IPS-11a (cell line): Measurements from ENCODE around the gene LTBP4.
"Not testable (repeated sequence)": the region's sequence is repeated elsewhere in the genome, so short reads cannot be mapped to it uniquely, and the experiment has no call there.

ENCODE experiments used
- H3K4me3 ChIP-seq: one replicate; pipeline ENCODE4 v1.5.1; 2013; ENCODE audit warnings: low read depth, low read length, control low read depth

The LTBP4 gene

DNA sequence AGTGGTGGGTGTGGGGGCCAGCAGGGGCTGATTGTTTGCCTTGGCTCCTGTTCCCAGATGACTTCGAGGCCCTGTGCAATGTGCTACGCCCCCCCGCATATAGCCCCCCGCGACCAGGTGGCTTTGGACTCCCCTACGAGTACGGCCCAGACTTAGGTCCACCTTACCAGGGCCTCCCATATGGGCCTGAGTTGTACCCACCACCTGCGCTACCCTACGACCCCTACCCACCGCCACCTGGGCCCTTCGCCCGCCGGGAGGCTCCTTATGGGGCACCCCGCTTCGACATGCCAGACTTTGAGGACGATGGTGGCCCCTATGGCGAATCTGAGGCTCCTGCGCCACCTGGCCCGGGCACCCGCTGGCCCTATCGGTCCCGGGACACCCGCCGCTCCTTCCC, 25.7 kb downstream of the LTBP4 start:
- H3K4me3 ChIP-seq: no peak overlapping the region

DNA sequence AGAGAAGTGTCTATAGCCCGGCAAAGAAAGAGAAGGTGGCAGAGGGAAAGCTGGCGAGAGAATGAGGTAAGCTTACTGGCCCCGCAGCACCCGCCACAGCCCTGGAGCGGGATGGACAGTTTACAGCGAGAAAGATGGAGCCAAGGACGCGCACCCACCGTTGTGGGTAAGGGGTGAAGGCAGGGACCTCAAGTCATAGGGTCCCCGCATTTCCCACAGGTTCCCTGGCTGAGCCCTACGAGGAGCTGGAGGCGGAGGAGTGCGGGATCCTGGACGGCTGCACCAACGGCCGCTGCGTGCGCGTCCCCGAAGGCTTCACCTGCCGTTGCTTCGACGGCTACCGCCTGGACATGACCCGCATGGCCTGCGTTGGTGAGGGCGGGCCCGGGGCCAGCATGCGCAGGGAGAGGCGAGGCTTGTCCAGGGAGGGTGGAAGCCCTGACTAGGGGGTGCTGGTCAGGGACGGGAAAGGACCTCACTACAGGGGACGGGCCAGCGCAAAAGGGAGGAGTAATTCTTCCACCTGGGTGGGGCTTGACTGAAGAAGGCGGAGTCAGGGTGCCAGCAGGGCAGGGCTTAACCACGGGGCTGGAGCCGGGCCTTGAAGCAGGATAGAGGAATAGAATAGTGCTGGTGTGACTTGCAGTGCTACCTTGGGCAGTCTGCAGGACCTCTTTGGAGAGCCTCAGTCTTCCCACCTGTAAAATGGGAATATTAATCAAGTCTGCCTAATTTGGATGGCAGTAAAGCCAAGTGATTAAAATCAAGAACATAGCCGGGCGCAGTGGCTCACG, 26.5 kb downstream of the LTBP4 start:
- no peak overlapping the region for H3K4me3 ChIP-seq

DNA sequence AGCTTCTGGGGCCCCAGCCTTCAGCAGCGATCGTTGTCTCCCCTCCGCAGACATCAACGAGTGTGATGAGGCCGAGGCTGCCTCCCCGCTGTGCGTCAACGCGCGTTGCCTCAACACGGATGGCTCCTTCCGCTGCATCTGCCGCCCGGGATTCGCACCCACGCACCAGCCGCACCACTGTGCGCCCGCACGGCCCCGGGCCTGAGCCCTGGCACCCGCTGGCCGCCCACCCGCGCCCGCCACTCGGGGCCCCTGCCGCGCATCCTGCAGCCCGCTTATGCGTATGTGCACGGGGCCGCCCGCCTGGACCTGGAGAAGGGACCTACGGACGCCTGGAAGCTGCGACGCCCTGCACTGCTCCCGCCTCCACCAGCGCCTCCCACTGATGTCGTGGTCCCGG, 28.2 kb downstream of the LTBP4 start:
- no peak overlapping the region for H3K4me3 ChIP-seq

DNA sequence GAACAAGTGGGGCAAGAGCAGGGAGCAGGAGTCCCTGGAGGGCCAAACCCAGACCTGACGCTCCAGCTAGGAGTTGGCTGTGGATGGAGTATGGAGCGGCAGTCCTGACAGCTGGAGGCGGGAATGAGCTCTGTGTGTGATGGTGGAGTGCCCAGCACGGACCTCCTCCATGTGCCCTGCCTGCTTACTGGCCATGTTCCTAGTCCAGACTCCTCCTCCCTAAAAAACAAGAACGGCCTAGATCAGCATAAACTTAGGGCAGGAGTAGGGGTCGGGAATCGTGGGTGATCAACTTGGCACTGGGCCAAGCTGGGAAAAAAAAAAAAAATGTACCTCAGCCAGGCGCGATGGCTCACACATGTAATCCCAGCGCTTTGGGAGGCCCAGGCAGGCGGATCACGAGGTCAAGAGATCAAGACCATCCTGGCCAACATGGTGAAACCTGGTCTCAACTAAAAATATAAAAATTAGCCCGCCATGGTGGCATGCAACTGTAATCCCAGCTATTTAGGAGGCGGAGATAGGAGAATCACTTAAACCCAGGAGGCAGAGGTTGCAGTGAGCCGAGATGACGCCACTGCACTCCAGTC, 29.5 kb downstream of the LTBP4 start:
- H3K4me3 ChIP-seq: no peak overlapping the region

DNA sequence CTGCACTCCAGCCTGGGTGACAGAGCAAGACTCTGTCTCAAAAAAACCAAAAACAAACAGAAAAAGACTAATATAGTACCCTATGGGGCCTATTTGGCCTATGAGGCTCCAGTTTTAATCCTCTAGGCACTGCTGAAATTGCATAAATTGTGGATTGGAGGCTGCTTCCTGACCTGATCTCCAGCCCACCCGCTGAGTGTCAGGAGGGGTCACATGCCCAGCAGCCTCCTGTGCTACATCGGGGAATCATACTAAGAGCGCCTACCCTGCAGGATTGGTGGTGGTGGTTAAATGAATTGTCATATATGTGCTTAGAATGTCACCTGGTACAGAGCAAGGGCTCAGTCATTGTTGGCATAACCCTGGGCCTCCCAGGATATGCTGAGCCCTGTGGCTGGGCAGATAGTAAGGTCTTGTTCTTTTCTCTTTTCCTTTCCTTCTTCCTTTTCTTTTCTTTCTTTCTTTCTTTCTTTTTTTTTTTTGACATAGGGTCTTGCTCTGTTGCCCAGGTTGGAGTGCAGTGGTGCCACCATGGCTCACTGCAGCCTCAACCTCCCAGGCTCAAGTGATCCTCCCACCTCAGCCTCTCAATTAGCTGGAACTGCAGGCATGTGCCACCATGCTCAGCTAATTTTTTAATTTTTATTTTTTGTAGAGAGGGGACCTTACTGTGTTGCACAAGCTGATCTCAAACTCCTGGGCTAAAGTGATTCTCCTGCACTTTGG, 31.3 kb downstream of the LTBP4 start:
- no peak overlapping the region for H3K4me3 ChIP-seq

DNA sequence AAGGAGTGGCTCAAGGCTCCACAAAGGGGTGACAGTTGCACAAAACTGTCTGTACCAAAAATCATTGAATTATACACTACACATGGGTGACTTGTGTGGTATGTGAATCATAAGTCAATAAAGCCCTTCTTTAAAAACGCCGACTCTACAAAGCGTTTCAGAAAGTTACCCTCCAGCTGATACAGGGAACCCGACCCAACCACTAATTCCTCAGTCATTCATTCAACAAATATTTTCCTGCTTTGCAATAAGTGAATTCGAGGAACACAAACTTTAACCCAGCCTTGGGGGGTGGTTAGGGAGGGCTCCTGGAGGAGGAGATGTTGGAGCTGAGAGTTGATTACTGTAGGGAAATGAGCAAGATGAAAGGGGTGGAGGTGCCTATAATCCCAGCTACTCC, 32.0 kb downstream of the LTBP4 start:
- H3K4me3 ChIP-seq: no peak overlapping the region

DNA sequence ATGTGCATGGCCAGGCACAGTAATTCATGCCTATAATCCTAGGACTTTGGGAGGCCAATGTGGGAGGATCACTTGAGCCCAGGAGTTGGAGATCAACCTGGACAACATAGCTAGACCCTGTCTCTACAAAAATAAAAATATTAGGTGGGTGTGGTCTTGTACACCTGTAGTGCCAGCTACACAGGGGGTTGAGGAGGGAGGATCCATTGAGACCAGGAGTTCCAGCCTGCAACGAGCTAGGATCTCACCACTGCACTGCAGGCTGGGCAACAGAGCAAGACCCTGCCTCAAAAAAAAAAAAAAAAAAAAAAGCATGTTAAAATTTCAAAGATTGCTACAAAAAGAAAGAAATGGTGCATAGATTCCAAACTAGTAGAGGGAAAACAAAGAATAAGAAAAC, 37.2 kb downstream of the LTBP4 start:
- H3K4me3 ChIP-seq: no peak overlapping the region

DNA sequence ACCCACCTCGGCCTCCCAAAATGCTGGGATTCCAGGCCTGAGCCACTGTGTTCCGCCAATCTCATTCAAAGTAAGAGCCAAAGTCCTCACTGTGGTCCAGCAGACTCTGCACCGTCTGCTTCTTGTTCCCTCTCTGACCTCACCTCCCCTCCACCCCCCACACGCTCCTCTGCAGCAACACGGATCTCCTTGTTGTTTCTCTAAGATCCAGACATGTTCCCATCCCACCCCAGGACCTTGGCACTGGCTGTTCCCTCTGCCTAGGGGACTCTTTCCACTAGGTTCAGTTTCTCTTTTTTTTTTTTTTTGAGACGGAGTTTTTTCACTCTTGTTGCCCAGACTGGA, 38.4 kb downstream of the LTBP4 start:
- no peak overlapping the region for H3K4me3 ChIP-seq

DNA sequence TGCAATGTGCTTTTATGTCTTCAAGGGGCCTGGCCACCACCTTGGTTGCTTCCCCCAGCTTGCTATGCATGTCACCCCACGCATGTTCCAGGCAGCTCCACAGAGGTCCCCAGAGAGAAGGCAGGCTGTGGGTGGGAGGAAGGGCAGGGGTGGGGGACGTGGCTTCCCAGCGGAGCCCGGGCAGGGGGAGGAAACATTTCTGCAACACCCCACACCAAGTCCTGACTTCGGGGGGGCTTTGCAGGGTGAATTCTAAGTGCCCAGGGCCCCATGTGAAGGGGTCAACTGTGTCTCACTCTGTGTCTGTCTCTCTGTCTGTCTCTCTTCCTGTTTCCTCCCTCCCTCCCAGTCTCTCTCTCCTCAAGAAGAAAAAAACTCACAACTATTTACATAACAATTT, 39.6 kb downstream of the LTBP4 start:
- no peak overlapping the region for H3K4me3 ChIP-seq

DNA sequence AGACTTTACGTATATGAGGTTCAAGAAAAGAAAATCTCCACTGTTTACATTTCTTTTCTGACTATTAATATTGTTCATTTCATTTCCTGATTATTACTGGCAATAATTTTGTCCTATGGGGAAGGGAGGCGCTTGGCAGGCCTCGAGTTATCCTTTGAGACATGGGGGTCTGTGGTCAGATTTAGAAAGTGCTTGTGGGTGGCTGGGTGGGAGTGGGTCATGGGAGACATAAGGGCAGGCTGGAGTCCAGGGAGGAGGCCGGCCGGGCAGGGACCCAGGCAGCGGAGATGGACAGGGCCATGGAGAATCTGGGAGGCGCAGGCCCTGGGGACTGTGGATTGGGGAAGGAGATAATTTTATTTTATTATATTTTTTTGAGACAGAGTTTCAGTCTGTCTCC, 40.1 kb downstream of the LTBP4 start:
- H3K4me3 ChIP-seq: no peak overlapping the region

DNA sequence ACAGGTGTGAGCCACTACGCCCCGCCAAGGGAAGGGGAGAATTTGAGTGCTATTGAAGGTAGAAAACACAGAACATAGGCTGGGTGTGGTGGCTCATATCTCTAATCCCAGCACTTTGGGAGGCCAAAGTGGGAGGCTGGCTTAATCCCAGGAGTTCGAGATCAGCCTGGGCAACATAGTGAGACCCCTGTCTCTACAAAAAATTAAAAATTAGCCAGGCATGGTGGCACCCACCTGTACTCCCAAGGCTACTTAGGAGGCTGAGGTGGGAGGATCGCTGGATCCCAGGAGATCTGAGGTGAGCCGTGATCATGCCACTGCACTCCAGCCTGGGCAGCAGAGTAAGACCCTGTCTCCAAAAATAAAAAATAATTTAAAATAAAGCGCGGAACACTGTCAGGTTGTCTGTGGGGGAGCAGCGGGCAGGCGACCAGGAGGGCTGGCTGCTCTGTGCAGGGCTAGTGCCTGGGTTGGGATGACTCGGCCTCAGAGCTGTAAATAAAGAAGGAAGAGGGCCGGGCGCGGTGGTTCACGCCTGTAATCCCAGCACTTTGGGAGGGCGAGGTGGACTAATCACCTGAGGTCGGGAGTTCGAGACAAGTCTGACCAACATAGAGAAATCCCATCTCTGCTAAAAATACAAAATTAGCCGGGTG, 41.0 kb downstream of the LTBP4 start:
- H3K4me3 ChIP-seq: no peak overlapping the region

DNA sequence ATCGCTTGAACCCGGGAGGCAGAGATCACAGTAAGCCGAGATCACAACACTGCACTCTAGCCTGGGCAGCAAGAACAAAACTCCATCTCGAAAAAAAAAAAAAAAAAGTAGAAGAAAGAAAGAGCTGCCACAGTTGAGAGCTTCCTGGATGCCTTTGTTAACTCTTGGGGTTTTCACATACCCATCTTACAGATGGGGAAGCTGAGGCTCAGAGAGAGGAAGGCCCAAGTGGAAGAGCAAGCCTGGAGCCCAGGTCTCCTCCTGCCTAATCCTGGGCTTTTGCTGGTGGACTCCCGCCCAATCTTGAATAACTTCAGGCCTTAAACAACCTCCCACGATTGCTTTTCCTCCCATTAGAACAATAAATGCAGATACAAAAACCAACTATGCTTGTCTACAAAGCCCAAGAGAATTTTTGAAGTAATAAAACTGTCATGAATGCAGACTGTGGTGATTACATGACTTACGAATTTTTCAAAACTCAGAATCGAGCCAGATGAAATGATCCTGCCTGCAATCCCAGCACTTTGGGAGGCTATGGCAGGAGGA, 41.7 kb downstream of the LTBP4 start:
- H3K4me3 ChIP-seq: no peak overlapping the region

DNA sequence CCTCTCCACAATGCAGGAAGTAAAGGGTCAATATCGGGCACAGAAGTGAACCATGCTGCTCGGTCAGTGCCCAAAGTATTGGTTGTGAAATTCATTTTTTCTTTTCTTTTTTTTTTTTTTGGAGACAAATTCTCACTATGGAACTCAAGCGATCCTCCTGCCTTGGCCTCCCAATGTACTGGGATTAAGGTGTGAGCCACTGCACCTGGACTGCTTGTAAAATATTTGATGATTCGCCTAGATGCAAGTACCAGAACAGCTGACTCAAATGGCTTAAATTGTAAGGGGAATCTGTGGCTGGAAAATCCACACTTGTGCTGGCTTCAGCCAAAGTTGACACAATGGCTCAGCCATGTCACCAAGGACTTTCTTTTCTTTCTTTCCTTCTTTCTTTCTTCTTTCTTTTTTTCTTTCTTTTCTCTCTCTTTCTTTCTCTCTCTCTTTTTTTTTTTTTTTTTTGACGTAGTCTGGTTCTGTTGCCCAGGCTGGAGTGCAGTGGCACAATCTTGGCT, 45.6 kb downstream of the LTBP4 start:
- no peak overlapping the region for H3K4me3 ChIP-seq

DNA sequence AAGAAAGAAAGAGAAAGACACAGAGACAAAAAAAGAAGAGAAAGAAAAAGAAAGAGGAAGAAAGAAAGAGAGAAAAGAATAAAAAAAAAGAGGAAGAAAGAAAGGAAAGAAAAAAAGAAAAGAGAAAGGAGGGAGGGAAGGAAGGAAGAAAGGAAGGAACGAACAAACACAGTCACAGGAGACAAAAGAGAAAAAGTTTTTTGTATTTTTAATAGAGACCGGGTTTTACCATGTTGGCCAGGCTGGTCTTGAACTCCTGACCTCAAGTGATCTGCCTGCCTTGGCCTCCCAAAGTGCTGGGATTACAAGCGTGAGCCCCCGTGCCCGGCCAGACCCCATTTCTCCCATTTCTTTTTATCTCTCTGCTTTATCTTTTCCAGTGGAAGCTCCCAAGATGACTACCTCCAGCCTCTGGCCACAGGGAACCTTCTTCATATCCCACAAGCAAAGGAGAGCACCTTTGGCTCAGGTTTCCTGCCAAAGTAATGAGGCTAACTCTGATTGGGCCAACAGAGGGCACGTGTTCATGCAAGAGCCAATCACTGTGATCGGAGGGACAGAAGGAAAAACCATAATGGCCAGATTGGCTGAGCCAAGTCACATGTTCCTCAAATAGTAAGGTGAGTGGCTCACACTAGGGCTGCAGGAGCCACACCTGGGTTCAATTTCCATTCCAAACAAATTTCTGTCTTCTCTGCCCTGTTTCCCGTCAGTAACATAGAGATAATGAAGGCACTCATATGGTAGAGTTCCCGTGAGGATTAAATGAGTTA, 48.9 kb downstream of the LTBP4 start:
- not testable (repeated sequence) for H3K4me3 ChIP-seq

DNA sequence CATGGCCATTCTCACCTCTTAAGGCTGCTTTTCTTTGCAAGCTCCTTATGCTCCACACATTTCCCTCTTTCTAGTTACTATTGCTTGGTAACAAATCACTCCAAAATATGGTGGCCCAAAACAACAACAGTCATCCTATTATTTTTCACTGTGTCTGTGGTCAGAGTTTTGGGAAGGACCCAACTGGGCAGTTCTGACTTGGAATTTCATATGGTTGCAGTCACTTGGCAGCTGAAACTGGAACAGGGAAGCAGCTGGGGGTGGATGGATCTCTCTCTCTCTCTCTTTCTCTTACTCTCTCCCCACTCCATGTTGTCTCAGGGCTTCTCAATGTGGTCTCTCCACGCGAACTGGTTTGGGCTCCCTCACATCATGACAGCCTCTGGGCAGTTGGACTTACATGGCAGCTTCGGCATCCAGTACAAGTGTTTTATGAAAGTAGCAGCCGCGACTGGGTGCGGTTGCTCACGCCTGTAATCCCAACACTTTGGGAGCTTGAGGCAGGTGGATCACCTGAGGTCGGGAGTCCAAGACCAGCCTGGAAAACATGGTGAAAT, 49.7 kb downstream of the LTBP4 start:
- H3K4me3 ChIP-seq: no peak overlapping the region

DNA sequence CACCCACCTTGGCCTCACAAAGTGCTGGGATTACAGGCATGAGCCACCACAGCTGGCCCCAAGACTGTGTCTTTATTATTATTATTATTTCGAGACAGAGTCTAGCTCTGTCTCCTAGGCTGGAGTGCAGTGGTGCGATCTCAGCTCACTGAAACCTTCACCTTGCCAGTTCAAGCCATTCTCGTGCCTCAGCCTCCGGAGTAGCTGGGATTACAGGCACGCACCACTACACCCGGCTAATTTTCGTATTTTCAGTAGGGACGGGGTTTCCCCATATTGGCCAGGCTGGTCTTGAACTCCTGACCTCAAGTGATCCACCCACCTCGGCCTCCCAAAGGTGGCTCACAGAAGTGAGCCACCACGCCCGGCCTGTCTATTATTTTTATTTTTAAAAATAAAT, 51.1 kb downstream of the LTBP4 start:
- H3K4me3 ChIP-seq: not testable (repeated sequence)

DNA sequence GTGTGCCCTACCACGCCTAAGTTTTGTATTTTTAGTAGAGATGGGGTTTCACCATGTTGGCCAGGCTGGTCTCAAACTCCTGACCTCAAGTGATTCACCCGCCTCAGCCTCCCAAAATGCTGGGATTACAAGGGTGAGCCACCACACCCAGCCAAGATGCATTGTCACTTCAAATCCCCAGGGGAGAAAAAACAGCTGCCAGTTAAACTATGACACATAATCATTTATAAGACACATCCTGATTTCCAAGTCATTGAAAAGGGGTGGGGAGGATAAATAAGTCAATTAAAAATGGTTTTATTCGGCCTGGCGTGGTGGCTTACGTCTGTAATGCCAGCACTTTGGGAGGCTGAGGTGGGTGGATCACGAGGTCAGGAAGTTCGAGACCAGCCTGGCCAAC, 54.5 kb downstream of the LTBP4 start:
- H3K4me3 ChIP-seq: not testable (repeated sequence)

DNA sequence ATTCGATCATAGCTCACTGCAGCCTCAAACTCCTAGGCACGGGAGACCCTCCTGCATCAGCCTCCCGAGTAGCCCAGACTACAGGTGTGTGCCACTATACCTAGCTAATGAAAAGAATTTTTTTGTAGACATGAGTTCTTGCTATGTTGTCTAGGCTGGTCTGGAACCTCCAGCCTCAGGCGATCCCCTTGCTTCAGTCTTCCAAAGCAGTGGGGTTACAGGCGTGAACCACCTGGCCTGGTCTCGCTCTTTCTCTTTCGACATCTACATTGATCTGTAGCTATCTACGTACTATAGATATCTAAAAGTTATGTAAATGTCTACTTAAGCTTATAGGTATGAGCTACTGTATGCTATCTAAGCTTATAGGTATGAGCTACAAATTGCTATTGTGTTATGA, 56.9 kb downstream of the LTBP4 start:
- no peak overlapping the region for H3K4me3 ChIP-seq

DNA sequence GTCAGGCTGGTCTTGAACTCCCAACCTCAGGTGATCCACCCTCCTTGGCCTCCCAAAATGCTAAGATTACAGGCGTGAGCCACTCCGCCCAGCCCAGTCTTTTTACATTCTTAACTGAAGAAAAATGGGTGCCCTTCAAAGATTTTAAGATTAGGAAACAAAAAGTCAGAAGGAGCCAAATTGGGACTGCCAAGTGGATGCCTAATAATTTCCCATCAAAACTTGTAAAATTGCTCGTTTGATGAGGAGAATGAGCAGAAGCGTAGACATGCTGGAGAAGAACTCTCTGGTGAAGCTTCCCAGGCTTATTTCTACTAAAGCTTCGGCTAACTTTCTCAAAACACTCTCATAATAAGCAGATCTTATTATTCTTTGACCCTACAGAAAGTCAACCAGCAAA, 57.9 kb downstream of the LTBP4 start:
- no peak overlapping the region for H3K4me3 ChIP-seq

DNA sequence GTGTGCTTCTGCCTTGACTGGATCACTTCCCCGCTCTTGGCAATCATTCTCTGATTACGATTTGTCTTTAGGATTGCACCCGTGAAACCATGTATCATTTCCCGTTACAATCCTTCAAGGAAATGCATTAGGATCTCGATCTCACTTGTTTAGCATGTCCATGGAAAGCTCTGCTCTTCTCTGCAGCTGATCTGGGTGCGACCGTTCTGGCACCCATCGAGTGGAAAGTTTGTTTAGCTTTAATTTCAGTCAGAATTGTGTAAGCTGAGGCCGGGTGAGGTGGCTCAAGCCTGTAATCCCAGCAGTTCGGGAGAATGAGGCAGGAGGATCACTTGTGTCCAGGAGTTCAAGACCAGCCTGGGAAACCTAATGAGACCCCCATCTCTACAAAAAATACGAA, 58.4 kb downstream of the LTBP4 start:
- no peak overlapping the region for H3K4me3 ChIP-seq
